H1 (cell line): Measurements from ENCODE around the gene MS4A7. TPM values are rescaled to one million over a fixed set of nuclear protein-coding genes. Genes with fewer than 3 reads are reported as not detected.

Source experiments
- CTCF ChIA-PET: fragments of 300-600 bp; sonication (Branson Sonifier 250); formaldehyde crosslinking; loops from one replicate; lab custom pipeline; 2021; ENCODE audit not compliant: partially characterized antibody; lab: Charles Lee
- POLR2A ChIA-PET: fragments of 300-600 bp; sonication (Branson Sonifier 250); formaldehyde crosslinking; loops from one replicate; lab custom pipeline; 2021; ENCODE audit warnings: inconsistent platforms; ENCODE audit not compliant: partially characterized antibody; lab: Charles Lee
- DNase-seq, 2 experiments: peaks; one replicate each; pipeline versions ENCODE4 v3.0.0 to v3.0.0-alpha.2; 2010 to 2022; ENCODE audit warnings: low spot score in 2 of 2, low read depth in 1 of 2, mixed read lengths in 1 of 2
- FAIRE-seq: peaks from 2 replicates; lab custom pipeline; 2011; peaks lifted over from hg19 to GRCh38; lab: Jason Lieb, UNC
- H2AFZ ChIP-seq: 2 replicates; pipeline ENCODE4 v1.8.1; 2012; ENCODE audit warnings: low read length, inconsistent platforms
- H2AK5ac ChIP-seq: 2 replicates; pipeline ENCODE4 v1.6.1; 2013; ENCODE audit warnings: low read depth, low read length
- H2BK120ac ChIP-seq: replicated peaks from 2 replicates; pipeline ENCODE3; 2013; ENCODE audit warnings: low read depth, low read length, inconsistent platforms
- H2BK12ac ChIP-seq: 2 replicates; pipeline ENCODE4 v1.6.1; 2013; ENCODE audit warnings: low read depth, low read length
- H2BK15ac ChIP-seq: 2 replicates; pipeline ENCODE4 v1.6.1; 2013; ENCODE audit warnings: low read length
- H2BK20ac ChIP-seq: 2 replicates; pipeline ENCODE4 v1.6.1; 2013; ENCODE audit warnings: low read length
- H2BK5ac ChIP-seq: 2 replicates; pipeline ENCODE4 v1.6.1; 2013; ENCODE audit warnings: low read depth, low read length
- H3K14ac ChIP-seq: 2 replicates; pipeline ENCODE4 v1.6.1; 2013; ENCODE audit warnings: inconsistent platforms; ENCODE audit not compliant: insufficient read length
- H3K18ac ChIP-seq: 2 replicates; pipeline ENCODE4 v1.6.1; 2013; ENCODE audit warnings: low read length; ENCODE audit errors: extremely low read depth
- H3K23ac ChIP-seq: 2 replicates; pipeline ENCODE4 v1.6.1; 2013; ENCODE audit warnings: inconsistent platforms; ENCODE audit not compliant: insufficient read length
- H3K23me2 ChIP-seq: 2 replicates; pipeline ENCODE4 v1.6.1; 2013; ENCODE audit warnings: low read depth, low read length
- H3K27ac ChIP-seq: 2 replicates; pipeline ENCODE4 v1.6.1; 2011; ENCODE audit warnings: low read depth, low read length, inconsistent platforms
- H3K27me3 ChIP-seq, 4 experiments: replicated peaks in 1 of 4; 1 replicate in 1 of 4; 2 replicates in 3 of 4; pipeline versions ENCODE4 v1.6.1 to v1.8.1; 2011 to 2013; ENCODE audit warnings: low read length in 3 of 4, mild to moderate bottlenecking in 3 of 4, inconsistent platforms in 2 of 4, mixed read lengths in 2 of 4, moderate library complexity in 1 of 4; ENCODE audit not compliant: control insufficient read depth in 3 of 4, insufficient read depth in 3 of 4; ENCODE audit errors: extremely low read depth in 1 of 4
- H3K36me3 ChIP-seq, 4 experiments: 2 replicates each; pipeline versions ENCODE4 v1.6.1 to v1.8.1; 2011 to 2013; ENCODE audit warnings: mild to moderate bottlenecking in 4 of 4, low read length in 3 of 4, moderate library complexity in 2 of 4, control low read depth in 1 of 4, inconsistent platforms in 1 of 4; ENCODE audit not compliant: insufficient read depth in 4 of 4, control insufficient read depth in 2 of 4
- H3K4ac ChIP-seq: replicated peaks from 2 replicates; pipeline ENCODE3; 2013; ENCODE audit warnings: low read length, low read depth, mixed read lengths, inconsistent platforms; ENCODE audit not compliant: insufficient read length
- H3K4me1 ChIP-seq, 4 experiments: replicated peaks in 1 of 4; 1 replicate in 1 of 4; 2 replicates in 3 of 4; pipeline versions ENCODE4 v1.6.1 to v1.8.1; 2011 to 2013; ENCODE audit warnings: low read length in 3 of 4, inconsistent platforms in 2 of 4, mixed read lengths in 1 of 4; ENCODE audit not compliant: insufficient read depth in 4 of 4, control insufficient read depth in 3 of 4
- H3K4me2 ChIP-seq, 2 experiments: 2 replicates each; pipeline versions ENCODE4 v1.6.1 to v1.8.1; 2011 to 2013; ENCODE audit warnings: low read depth in 2 of 2, low read length in 2 of 2, control low read depth in 1 of 2, inconsistent platforms in 1 of 2, mild to moderate bottlenecking in 1 of 2; ENCODE audit not compliant: insufficient read depth in 1 of 2
- H3K4me3 ChIP-seq, 4 experiments: fragments of 200-600, 300-600 bp in 1 of 4; sonication (generic), shearing (Covaris generic), sonication (Bioruptor Twin) in 1 of 4; 2 replicates each; pipeline versions ENCODE4 v1.5.1 to v1.8.1; 2011 to 2016; ENCODE audit warnings: low read length in 4 of 4, low read depth in 3 of 4, control low read depth in 2 of 4, inconsistent platforms in 2 of 4, mild to moderate bottlenecking in 2 of 4, mixed read lengths in 1 of 4, moderate library complexity in 1 of 4; ENCODE audit not compliant: insufficient read depth in 2 of 4; ENCODE audit errors: extremely low read depth in 1 of 4
- H3K56ac ChIP-seq: replicated peaks from 2 replicates; pipeline ENCODE3; 2013; ENCODE audit warnings: low read depth, mild to moderate bottlenecking, mixed read lengths, low read length, inconsistent platforms; ENCODE audit not compliant: insufficient read length
- H3K79me1 ChIP-seq: 2 replicates; pipeline ENCODE4 v1.6.1; 2013; ENCODE audit warnings: low read depth, low read length, control low read depth
- H3K79me2 ChIP-seq, 2 experiments: 2 replicates each; pipeline versions ENCODE4 v1.6.1 to v1.8.1; 2012 to 2013; ENCODE audit warnings: low read length in 2 of 2, mild to moderate bottlenecking in 2 of 2, inconsistent platforms in 1 of 2; ENCODE audit not compliant: insufficient read depth in 2 of 2, control insufficient read depth in 1 of 2
- H3K9ac ChIP-seq, 4 experiments: replicated peaks in 1 of 4; 1 replicate in 1 of 4; 2 replicates in 3 of 4; pipeline versions ENCODE4 v1.6.1 to v1.8.1; 2011 to 2013; ENCODE audit warnings: low read depth in 3 of 4, low read length in 3 of 4, control low read depth in 2 of 4, mild to moderate bottlenecking in 2 of 4, moderate library complexity in 2 of 4, inconsistent platforms in 1 of 4; ENCODE audit errors: extremely low read depth in 1 of 4
- H3K9me3 ChIP-seq, 2 experiments: 2 replicates each; pipeline versions ENCODE4 v1.6.1 to v1.8.1; 2012 to 2013; ENCODE audit warnings: mild to moderate bottlenecking in 2 of 2, moderate library complexity in 2 of 2, control low read depth in 1 of 2, inconsistent platforms in 1 of 2, low read depth in 1 of 2, low read length in 1 of 2, mixed read lengths in 1 of 2; ENCODE audit not compliant: insufficient read depth in 2 of 2
- H4K20me1 ChIP-seq, 2 experiments: replicated peaks in 1 of 2; 2 replicates each; pipeline versions ENCODE3 to v1.8.1; 2011 to 2013; ENCODE audit warnings: inconsistent platforms in 2 of 2, low read length in 2 of 2, mild to moderate bottlenecking in 1 of 2; ENCODE audit not compliant: insufficient read depth in 2 of 2, control insufficient read depth in 1 of 2
- H4K5ac ChIP-seq: 2 replicates; pipeline ENCODE4 v1.6.1; 2013; ENCODE audit warnings: low read length, low read depth, mixed read lengths, inconsistent platforms; ENCODE audit not compliant: insufficient read length
- H4K8ac ChIP-seq: 2 replicates; pipeline ENCODE4 v1.8.0; 2013; ENCODE audit warnings: mild to moderate bottlenecking, moderate library complexity, low read length, inconsistent platforms; ENCODE audit not compliant: insufficient read depth; ENCODE audit errors: extremely low read depth
- H4K91ac ChIP-seq: replicated peaks from 2 replicates; pipeline ENCODE3; 2013; ENCODE audit warnings: low read length, mixed read lengths, inconsistent platforms; ENCODE audit not compliant: insufficient read length
- BACH1 ChIP-seq: IDR thresholded peaks from 2 replicates; pipeline ENCODE4 v1.6.1; 2012; ENCODE audit warnings: low read length, improper control_type of control experiment
- CREB1 ChIP-seq: IDR thresholded peaks from 2 replicates; pipeline ENCODE4 v1.6.1; 2012; ENCODE audit warnings: inconsistent platforms
- EZH2 ChIP-seq: fragments of 200-600 bp; sonication (generic); IDR thresholded peaks from 2 replicates; pipeline ENCODE4 v1.7.1; 2012; ENCODE audit warnings: low read depth, mild to moderate bottlenecking, moderate library complexity, low read length, inconsistent platforms; ENCODE audit not compliant: severe bottlenecking
- FOSL1 ChIP-seq: IDR thresholded peaks from 2 replicates; pipeline ENCODE4 v1.6.1; 2011; ENCODE audit warnings: mild to moderate bottlenecking, low read depth, low read length, moderate library complexity; ENCODE audit not compliant: insufficient read depth
- NANOG ChIP-seq: IDR thresholded peaks from 2 replicates; pipeline ENCODE4 v1.6.1; 2011; ENCODE audit warnings: low read length, low read depth, mild to moderate bottlenecking, inconsistent platforms; ENCODE audit not compliant: insufficient read depth, poor library complexity, severe bottlenecking
- POLR2A ChIP-seq, 2 experiments: IDR thresholded peaks; 1 replicate in 1 of 2; 2 replicates in 1 of 2; pipeline ENCODE4 v1.6.1; 2011; ENCODE audit warnings: low read depth in 2 of 2, low read length in 2 of 2, mild to moderate bottlenecking in 2 of 2; ENCODE audit errors: control extremely low read depth in 1 of 2
- WGBS, 2 experiments: shearing (Covaris generic) in 1 of 2; methylation state at CpG; one replicate each; pipeline versions ENCODE4 v1.1.6 to v1.1.7; 2013 to 2015; ENCODE audit warnings: low lambda C conversion rate in 2 of 2, mixed read lengths in 2 of 2, inconsistent platforms in 1 of 2, low coverage in 1 of 2, missing lambda C conversion rate in 1 of 2; ENCODE audit not compliant: insufficient replicate concordance in 2 of 2, insufficient coverage in 1 of 2, insufficient read length in 1 of 2; ENCODE audit errors: extremely low coverage in 1 of 2, missing lambda C conversion rate in 1 of 2; 5-methylcytosine and 5-hydroxymethylcytosine counted together
- polyA plus RNA-seq, 7 experiments: library from polyadenylated mRNA; depleted of rRNA in 3 of 7; stranded (reverse) in 5 of 7; unstranded in 2 of 7; fragments of >200 nt in 5 of 7; fragments of 200-250 nt in 2 of 7; gene quantifications; 1 replicate in 5 of 7; 2 replicates in 1 of 7; 4 replicates in 1 of 7; pipeline versions ENCODE4 v1.2.1 to v1.2.3, GENCODE V29; 2011 to 2013; ENCODE audit warnings: missing spikeins in 2 of 7, mixed read lengths in 2 of 7
- total RNA-seq: library from RNA; stranded (reverse); fragmentation: NEBNext Ultra II Directional; extraction: Animal tissue kit (Norgen Biotek cat#: 25700); gene quantifications from 2 replicates; pipeline ENCODE4 v1.2.1, GENCODE V29; 2021
- TF ChIP-seq, protein P1 (sequence below): IDR thresholded peaks from 2 replicates; pipeline ENCODE4 v1.6.1; 2012; ENCODE audit warnings: low read length, inconsistent platforms

Gene MS4A7
- total and polyA plus RNA-seq, 2 of the 8 experiments (the other 6 are each of a cell fraction or from before 2014, with no cell fraction given): not detected

DNA sequence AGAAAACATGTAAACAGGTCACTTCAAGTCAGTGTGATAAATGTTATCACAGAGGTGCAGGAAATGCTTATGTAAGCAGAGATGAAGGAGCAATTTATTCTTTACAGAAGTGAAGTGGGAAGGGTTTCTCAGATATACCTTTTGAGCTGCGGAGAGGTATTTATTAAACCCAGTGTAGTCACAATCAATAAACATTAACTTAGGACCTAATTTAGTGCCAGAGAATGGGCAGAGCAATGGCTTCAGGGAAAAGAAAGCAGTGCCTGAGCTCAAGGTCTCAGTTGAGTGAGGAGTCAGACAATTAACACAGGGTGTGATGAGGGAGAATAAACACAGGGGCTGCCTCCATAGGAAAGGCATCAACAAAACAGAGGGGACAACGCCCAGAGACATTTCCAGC, 52.9 kb downstream of the MS4A7 start:
- H3K9me3 ChIP-seq: peaks cover 0 to 5% of the 10 kb centered on the region in 2 experiments; a peak in 1 of 4 replicates
- TF ChIP-seq BACH1 (no peak), CREB1 (no peak), POLR2A (IDR thresholded peaks at IDR 0.05; ENCODE audit: control extremely low read depth in 1 of 2, low read depth in 2 of 2, low read length in 2 of 2) (no peak), FOSL1 (no peak), NANOG (no peak), EZH2 (no peak)
- TF ChIP-seq, protein P1, sequence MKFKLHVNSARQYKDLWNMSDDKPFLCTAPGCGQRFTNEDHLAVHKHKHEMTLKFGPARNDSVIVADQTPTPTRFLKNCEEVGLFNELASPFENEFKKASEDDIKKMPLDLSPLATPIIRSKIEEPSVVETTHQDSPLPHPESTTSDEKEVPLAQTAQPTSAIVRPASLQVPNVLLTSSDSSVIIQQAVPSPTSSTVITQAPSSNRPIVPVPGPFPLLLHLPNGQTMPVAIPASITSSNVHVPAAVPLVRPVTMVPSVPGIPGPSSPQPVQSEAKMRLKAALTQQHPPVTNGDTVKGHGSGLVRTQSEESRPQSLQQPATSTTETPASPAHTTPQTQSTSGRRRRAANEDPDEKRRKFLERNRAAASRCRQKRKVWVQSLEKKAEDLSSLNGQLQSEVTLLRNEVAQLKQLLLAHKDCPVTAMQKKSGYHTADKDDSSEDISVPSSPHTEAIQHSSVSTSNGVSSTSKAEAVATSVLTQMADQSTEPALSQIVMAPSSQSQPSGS: no peak
- FAIRE-seq (no peak), DNase-seq (no peak)
- H3K14ac ChIP-seq: no peak overlapping the region
- no peak overlapping the region for H2BK20ac ChIP-seq
- ChIA-PET POLR2A (no interaction called here), CTCF (interaction anchor here (2.4 kb wide), 1 partner anchor 68 kb away, joined by 8 read pairs; no protein-coding TSS in a partner anchor)
- no peak overlapping the region for H2BK5ac ChIP-seq
- H3K4me1 ChIP-seq: peaks cover 0 to 2% (median 0%) of the 10 kb centered on the region in 4 experiments; a peak in 1 of 7 replicates
- H4K5ac ChIP-seq: no peak overlapping the region
- no peak overlapping the region for H3K4me2 ChIP-seq
- H2AK5ac ChIP-seq: no peak overlapping the region
- 76% methylated on average over 2 of the region's 2 CpGs; no CpG with 5 or more reads in 1 of the 2 experiments for WGBS, 2 experiments
- H4K20me1 ChIP-seq: no peaks in the 10 kb centered on the region
- H3K9ac ChIP-seq: no peak overlapping the region
- H3K79me1 ChIP-seq: no peaks in the 10 kb centered on the region
- H4K8ac ChIP-seq: no peak overlapping the region
- no peaks in the 10 kb centered on the region for H3K79me2 ChIP-seq
- no peak overlapping the region for H4K91ac ChIP-seq
- H3K4ac ChIP-seq: no peak overlapping the region
- H3K27me3 ChIP-seq: no peaks in the 10 kb centered on the region
- H3K27ac ChIP-seq: no peak overlapping the region
- no peak overlapping the region for H2AFZ ChIP-seq
- no peaks in the 10 kb centered on the region for H3K36me3 ChIP-seq
- no peak overlapping the region for H2BK120ac ChIP-seq
- H3K23me2 ChIP-seq: no peaks in the 10 kb centered on the region
- H3K23ac ChIP-seq: no peak overlapping the region
- H3K4me3 ChIP-seq: no peak overlapping the region
- no peak overlapping the region for H3K56ac ChIP-seq
- no peak overlapping the region for H3K18ac ChIP-seq
- no peak overlapping the region for H2BK15ac ChIP-seq
- no peak overlapping the region for H2BK12ac ChIP-seq
